GM06990 (cell line): ENCODE measurements around the gene HS6ST1.

Experiments
- DNase-seq: peaks from one replicate; pipeline ENCODE4 v3.0.0-alpha.2; 2011; ENCODE audit not compliant: insufficient read length; ENCODE audit errors: extremely low read depth
- H3K27me3 ChIP-seq: replicated peaks from 2 replicates; pipeline ENCODE4 v1.6.0; 2011; ENCODE audit warnings: low read length; ENCODE audit not compliant: control insufficient read depth, insufficient read depth
- H3K36me3 ChIP-seq: 2 replicates; pipeline ENCODE4 v1.5.1; 2011; ENCODE audit warnings: low read length; ENCODE audit not compliant: control insufficient read depth, insufficient read depth
- H3K4me3 ChIP-seq: replicated peaks from 2 replicates; pipeline ENCODE4 v1.5.1; 2011; ENCODE audit warnings: low read depth, mild to moderate bottlenecking, control low read depth, low read length
- CTCF ChIP-seq: IDR thresholded peaks from 2 replicates; pipeline ENCODE4 v1.5.1; 2011; ENCODE audit warnings: low read length, control low read depth, mild to moderate bottlenecking, inconsistent platforms; ENCODE audit not compliant: insufficient read depth, poor library complexity, severe bottlenecking

Gene HS6ST1

DNA sequence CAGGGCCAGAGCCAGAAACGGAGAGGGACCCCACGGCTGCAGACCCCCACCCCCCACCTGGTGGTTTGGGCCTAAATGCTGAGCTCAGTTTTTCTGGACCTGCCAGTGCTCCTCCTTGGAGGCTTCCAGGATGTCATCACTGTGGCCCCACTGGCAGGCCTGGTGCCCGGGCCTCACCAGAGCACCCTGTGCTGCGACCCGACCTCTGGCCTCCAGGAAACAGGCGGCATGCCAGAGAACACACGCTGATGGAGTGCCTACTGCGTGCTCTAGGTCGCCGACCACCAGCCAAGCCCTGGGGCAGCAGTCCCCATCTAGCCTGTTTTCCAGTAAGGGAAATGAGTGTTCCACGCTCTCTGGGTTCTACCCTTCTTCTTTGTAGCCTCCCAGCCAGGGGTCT, 33.8 kb downstream of the HS6ST1 start:
- TF ChIP-seq CTCF: no peak
- DNase-seq: no peak
- no peaks in the 10 kb centered on the region for H3K27me3 ChIP-seq
- H3K36me3 ChIP-seq: no peaks in the 10 kb centered on the region
- H3K4me3 ChIP-seq: no peak overlapping the region

- no peak for TF ChIP-seq CTCF
- DNase-seq: no peak
- Histone ChIP-seq H3K36me3 (no peaks in the 10 kb centered on the region), H3K27me3 (no peaks in the 10 kb centered on the region), H3K4me3 (no peak overlapping the region)
These were observed 34.6 kb downstream of the HS6ST1 start for GRCh38 chr2:128284037-128284441.

GRCh38 chr2:128282976-128283810, 35.5 kb downstream of the HS6ST1 start:
- no peak for DNase-seq

GRCh38 chr2:128282246-128282975, 36.3 kb downstream of the HS6ST1 start:
- no peak for DNase-seq
- H3K36me3 ChIP-seq: no peaks in the 10 kb centered on the region
- no peaks in the 10 kb centered on the region for H3K27me3 ChIP-seq
- TF ChIP-seq CTCF: no peak
- H3K4me3 ChIP-seq: no peak overlapping the region

More at GRCh38 chr2:128282976-128283810, 35.5 kb downstream of the HS6ST1 start:
- TF ChIP-seq CTCF: no peak
- Histone ChIP-seq H3K27me3 (no peaks in the 10 kb centered on the region), H3K4me3 (no peak overlapping the region), H3K36me3 (no peaks in the 10 kb centered on the region)

- Histone ChIP-seq H3K36me3 (no peaks in the 10 kb centered on the region), H3K27me3 (no peaks in the 10 kb centered on the region), H3K4me3 (no peak overlapping the region)
- no peak for TF ChIP-seq CTCF
- no peak for DNase-seq
These were observed 36.8 kb downstream of the HS6ST1 start for GRCh38 chr2:128281852-128282245.
